Esophagus squamous epithelium (tissue), 5 donors: Measurements from ENCODE around the gene KIF6. TPM values are rescaled to one million over a fixed set of nuclear protein-coding genes. Genes with fewer than 3 reads are reported as not detected.

Experiments
- DNase-seq: peaks from one replicate; lab custom pipeline; 2025; lab: John Stamatoyannopoulos, UW
- H3K27ac ChIP-seq, 4 donors: fragments of 200-600 bp; sonication (generic); one replicate each; pipeline ENCODE4 v1.5.1; 2016 to 2019; ENCODE audit warnings: mild to moderate bottlenecking in 1 of 4
- H3K27me3 ChIP-seq, 4 donors: fragments of 200-600 bp; sonication (generic); 1 replicate in 3 of 4; 2 replicates in 1 of 4; pipeline versions ENCODE4 v1.5.1 to v1.6.0; 2017 to 2021; ENCODE audit warnings: antibody characterized with exemption in 1 of 4
- H3K36me3 ChIP-seq, 3 donors: fragments of 200-600 bp; sonication (generic); one replicate each; pipeline ENCODE4 v1.5.1; 2016 to 2019
- H3K4me1 ChIP-seq, 3 donors: fragments of 200-600 bp; sonication (generic); one replicate each; pipeline ENCODE4 v1.5.1; 2017 to 2019
- H3K4me3 ChIP-seq, 4 donors: fragments of 200-600 bp; sonication (generic); 1 replicate in 3 of 4; 2 replicates in 1 of 4; pipeline ENCODE4 v1.5.1; 2016 to 2019; ENCODE audit warnings: mild to moderate bottlenecking in 2 of 4, moderate library complexity in 1 of 4
- H3K9me3 ChIP-seq, 3 donors: fragments of 200-600 bp; sonication (generic); one replicate each; pipeline ENCODE4 v1.5.1; 2016 to 2019
- CTCF ChIP-seq, 6 experiments: fragments of 450-650 bp in 4 of 6; fragments of 200-600 bp in 2 of 6; sonication (generic) in 2 of 6; IDR thresholded peaks; one replicate each; pipeline ENCODE4 v1.5.1; 2016 to 2019; ENCODE audit warnings: antibody characterized with exemption in 6 of 6, mild to moderate bottlenecking in 4 of 6, moderate library complexity in 4 of 6
- POLR2A ChIP-seq, 4 donors: fragments of 450-650 bp; IDR thresholded peaks; one replicate each; pipeline ENCODE4 v1.6.1; 2017; ENCODE audit warnings: antibody characterized with exemption in 4 of 4, mild to moderate bottlenecking in 4 of 4, moderate library complexity in 3 of 4
- WGBS, 2 donors: methylation state at CpG; one replicate each; pipeline ENCODE4 v1.1.5; 2018; 5-methylcytosine and 5-hydroxymethylcytosine counted together
- intact Hi-C: fragments of 100-400 bp; cut with DNase I; formaldehyde crosslinking; loops from one replicate; pipeline ENCODE4 v1.15.0; 2022
- total RNA-seq, 4 donors: library from RNA; depleted of rRNA; stranded (reverse); fragments of >200 nt; gene quantifications; one replicate each; pipeline ENCODE4 v1.1.0, GENCODE V29; 2016
- donor health status: DM: yes; HTN: yes; CAD: no.

Gene KIF6
- total RNA-seq, 4 donors from 2014 or later, result 0.19 TPM; not detected in 3

DNA sequence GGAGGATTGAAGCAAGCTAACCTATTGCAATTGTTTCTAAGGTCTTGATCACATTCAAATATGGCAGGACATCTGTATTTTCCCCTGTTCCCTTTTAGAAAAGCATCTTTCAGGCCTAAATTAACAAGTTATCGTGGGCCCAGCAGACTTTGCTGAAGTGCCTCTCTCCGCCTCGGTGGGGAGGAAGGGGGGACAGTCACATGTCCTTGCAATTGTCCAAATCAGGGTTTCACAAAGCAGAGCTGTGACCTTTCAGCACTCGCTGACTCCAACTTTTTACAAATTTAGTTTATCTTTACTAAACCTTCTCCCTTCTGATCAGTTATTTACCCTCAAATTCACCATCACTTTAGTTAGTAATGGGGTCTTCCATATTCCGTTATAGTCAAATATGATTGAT is 328.4 kb downstream of the KIF6 start:
- WGBS, 2 donors, result 82 to 85% methylated on average over 5 of the region's 5 CpGs
- no peaks in the 10 kb centered on the region for H3K36me3 ChIP-seq
- no peaks in the 10 kb centered on the region for H3K9me3 ChIP-seq
- no peaks in the 10 kb centered on the region for H3K4me1 ChIP-seq
- TF ChIP-seq POLR2A (IDR thresholded peaks at IDR 0.05), result no peak
- TF ChIP-seq CTCF (IDR thresholded peaks at IDR 0.05), result no peak
- intact Hi-C loops, result no loop called here
- H3K27me3 ChIP-seq, result no peaks in the 10 kb centered on the region
- H3K27ac ChIP-seq, result no peak overlapping the region
- H3K4me3 ChIP-seq, result no peak overlapping the region
- no peak for DNase-seq

DNA sequence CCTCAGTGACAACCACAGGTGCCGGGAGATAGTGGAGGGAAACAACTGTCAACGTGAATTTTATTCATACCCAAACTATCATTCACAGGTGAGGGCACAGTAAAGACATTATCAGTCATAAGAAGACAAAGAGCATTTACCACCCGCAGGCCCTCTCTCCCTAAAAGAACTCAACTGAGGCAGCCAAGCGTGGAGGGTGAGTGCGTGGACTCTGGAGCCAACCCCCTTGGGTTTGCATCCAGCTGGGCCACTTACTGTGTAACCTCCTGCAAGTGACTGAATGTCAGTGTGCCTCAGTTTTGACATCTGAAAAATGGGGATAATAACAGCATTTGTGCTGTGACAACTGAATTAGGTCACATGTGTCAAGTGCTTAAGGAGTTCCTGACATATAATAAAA is 332.1 kb downstream of the KIF6 start:
- DNase-seq, result no peak
- no peak overlapping the region for H3K4me3 ChIP-seq
- 82 to 89% methylated on average over 5 of the region's 5 CpGs for WGBS, 2 donors
- no peaks in the 10 kb centered on the region for H3K36me3 ChIP-seq
- peaks cover 0 to 9% (median 0%) of the 10 kb centered on the region in 4 donors for H3K27me3 ChIP-seq
- intact Hi-C loops, result no loop called here
- H3K4me1 ChIP-seq, result peaks cover 0 to 6% (median 0%) of the 10 kb centered on the region in 3 donors
- TF ChIP-seq CTCF (IDR thresholded peaks at IDR 0.05), result no peak
- no peak for TF ChIP-seq POLR2A (IDR thresholded peaks at IDR 0.05)
- no peaks in the 10 kb centered on the region for H3K9me3 ChIP-seq
- H3K27ac ChIP-seq, result no peak overlapping the region

DNA sequence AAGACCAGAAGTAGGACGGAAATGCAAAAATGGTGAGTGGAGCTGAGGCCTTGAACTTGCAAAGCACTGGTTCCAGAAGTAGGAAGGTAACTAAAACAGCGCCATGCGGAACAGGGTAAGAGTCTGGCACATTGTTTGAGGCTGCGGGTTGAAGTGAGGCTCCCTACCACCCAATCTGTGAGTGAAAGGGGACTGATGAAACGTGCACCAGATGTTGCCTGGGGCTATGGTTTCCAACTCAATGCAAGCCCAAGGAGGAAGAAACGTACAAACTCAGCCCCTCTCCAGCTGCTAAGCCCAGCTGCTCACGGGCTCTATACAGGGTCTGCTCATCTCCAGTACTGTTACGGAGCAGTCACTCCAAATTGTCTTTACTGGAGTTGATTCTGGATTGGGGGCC is 334.0 kb downstream of the KIF6 start:
- WGBS, 2 donors, result 84 to 86% methylated on average over 8 of the region's 8 CpGs
- TF ChIP-seq CTCF (IDR thresholded peaks at IDR 0.05), result no peak
- Histone ChIP-seq H3K4me3 (no peak overlapping the region), H3K27ac (no peak overlapping the region), H3K27me3 (peaks cover 0 to 12% (median 0%) of the 10 kb centered on the region in 4 donors), H3K36me3 (no peaks in the 10 kb centered on the region), H3K4me1 (peaks cover 0 to 6% (median 0%) of the 10 kb centered on the region in 3 donors), H3K9me3 (no peaks in the 10 kb centered on the region)
- intact Hi-C loops, result no loop called here
- no peak for DNase-seq

GRCh38 chr6:39389484-39389767 is 335.8 kb downstream of the KIF6 start:
- H3K9me3 ChIP-seq, result no peaks in the 10 kb centered on the region
- 53 to 74% methylated on average over 3 of the region's 3 CpGs for WGBS, 2 donors
- no peak overlapping the region for H3K4me3 ChIP-seq
- peaks cover 0 to 12% (median 0%) of the 10 kb centered on the region in 4 donors for H3K27me3 ChIP-seq
- DNase-seq, result no peak
- TF ChIP-seq CTCF (IDR thresholded peaks at IDR 0.05) (no peak), POLR2A (IDR thresholded peaks at IDR 0.05) (no peak)
- H3K4me1 ChIP-seq, result peaks cover 0 to 6% (median 0%) of the 10 kb centered on the region in 3 donors
- intact Hi-C loops, result loop anchor here (10.0 kb wide), 1 partner anchor 495 kb away; no protein-coding TSS in a partner anchor
- H3K27ac ChIP-seq, result no peak overlapping the region
- no peaks in the 10 kb centered on the region for H3K36me3 ChIP-seq

GRCh38 chr6:39388606-39389483 is 336.4 kb downstream of the KIF6 start:
- no peak for DNase-seq
- Histone ChIP-seq H3K9me3 (no peaks in the 10 kb centered on the region), H3K36me3 (no peaks in the 10 kb centered on the region), H3K27ac (no peak overlapping the region), H3K27me3 (peaks cover 0 to 12% (median 0%) of the 10 kb centered on the region in 4 donors), H3K4me3 (no peak overlapping the region), H3K4me1 (peaks cover 0 to 6% (median 0%) of the 10 kb centered on the region in 3 donors)
- TF ChIP-seq CTCF (IDR thresholded peaks at IDR 0.05) (no peak), POLR2A (IDR thresholded peaks at IDR 0.05) (no peak)
- 53 to 56% methylated on average over 12 of the region's 12 CpGs for WGBS, 2 donors
- intact Hi-C loops, result loop anchor here (10.0 kb wide), 1 partner anchor 496 kb away; no protein-coding TSS in a partner anchor
